Stromal cell of bone marrow (primary cell): Measurements from ENCODE around the gene NEK9.
"Not testable (repeated sequence)": the region's sequence is repeated elsewhere in the genome, so short reads cannot be mapped to it uniquely, and the experiment has no call there.

Experiments used
- DNase-seq: peaks from one replicate; pipeline ENCODE4 v3.0.0-alpha.2; 2012; ENCODE audit warnings: low read depth

NEK9 gene

DNA sequence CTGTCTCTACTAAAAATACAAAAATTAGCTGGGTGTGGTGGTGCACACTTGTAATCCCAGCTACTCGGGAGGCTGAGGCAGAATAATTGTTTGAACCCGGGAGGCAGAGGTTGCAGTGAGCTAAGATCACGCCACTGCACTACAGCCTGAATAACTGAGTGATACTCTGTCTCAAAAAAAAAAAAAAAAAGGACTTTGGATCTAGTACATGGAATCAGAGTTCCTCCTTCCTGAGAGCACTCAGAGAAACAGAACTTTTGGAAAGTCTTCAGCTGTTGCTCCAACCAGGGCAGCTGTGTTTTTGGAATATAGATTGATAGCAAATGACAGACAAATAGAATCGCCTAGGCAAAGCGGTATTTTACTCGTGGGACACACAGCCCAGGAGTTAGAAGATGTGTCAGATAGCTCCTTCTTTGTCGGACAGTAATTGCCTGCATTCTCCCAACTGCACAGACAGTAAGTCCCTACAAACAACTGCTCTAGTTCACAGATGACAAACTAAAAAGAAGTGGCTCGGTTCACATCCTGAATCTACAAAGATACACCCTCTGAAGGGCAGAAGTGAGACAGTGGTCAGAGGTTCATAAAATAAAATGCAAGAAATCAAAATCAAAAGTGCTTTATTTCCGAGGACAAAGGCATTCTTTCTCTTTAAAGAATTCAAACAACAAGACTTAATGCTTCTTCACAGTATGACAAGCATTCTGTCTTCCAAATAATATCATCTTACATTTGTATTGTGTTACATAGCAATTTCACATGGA lies 17.1 kb upstream of the NEK9 start:
- no peak for DNase-seq

DNA sequence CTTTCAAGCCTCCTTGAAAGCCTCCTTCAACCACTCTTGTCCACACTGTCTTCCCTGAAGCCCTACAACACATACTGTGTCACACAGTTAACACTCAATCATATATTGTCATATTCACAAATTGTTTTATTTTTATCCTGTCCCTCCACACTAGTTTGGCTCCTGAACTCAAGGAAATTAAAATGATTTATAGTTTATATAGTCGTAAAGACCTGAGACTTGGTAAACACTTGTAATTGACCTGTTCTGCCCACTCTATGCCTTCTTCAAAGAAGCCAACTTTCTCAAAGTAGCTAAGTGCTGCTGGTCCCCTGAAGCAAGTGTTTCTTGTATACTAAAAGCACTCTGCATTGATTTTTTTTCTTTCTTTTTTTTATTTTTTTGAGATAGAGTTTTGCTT lies 15.6 kb upstream of the NEK9 start:
- DNase-seq: no peak

DNA sequence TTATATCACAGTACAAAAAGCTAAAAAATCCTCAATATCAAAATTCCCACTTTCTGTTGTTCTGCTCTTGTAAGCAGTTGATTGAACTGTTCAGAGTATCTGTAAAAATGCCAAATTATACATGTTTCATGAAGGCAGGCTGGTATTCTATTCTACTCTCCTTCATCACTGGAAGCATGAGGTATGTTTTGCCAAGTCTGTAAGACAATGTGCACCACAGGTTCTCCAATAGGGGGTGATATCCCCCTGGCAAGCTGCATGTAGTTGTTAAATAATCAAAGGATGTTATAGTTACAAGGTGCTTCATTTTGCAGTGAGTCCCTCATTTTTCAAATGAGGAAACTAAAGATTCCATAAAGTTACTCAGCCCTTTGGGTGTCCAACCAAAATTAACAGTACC lies 15.1 kb upstream of the NEK9 start:
- no peak for DNase-seq

DNA sequence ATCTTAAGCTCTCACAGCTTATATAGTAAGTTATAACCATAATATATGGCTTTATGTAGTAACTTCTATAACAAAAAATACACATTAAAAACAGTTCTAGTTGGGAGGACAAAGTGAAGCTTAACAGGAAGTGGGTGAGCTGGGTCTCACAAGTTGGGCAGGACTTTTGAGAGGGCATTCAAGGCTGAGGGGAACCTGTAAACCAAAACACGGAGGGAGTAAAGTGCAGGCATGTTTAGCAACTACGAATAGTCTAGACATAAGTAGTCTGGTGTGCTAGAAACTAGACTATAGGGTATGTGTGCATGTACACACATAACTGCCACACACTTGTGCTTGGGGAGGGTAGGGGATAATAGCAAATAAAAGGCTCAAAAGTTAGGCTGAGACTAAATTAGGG lies 14.2 kb upstream of the NEK9 start:
- no peak for DNase-seq

DNA sequence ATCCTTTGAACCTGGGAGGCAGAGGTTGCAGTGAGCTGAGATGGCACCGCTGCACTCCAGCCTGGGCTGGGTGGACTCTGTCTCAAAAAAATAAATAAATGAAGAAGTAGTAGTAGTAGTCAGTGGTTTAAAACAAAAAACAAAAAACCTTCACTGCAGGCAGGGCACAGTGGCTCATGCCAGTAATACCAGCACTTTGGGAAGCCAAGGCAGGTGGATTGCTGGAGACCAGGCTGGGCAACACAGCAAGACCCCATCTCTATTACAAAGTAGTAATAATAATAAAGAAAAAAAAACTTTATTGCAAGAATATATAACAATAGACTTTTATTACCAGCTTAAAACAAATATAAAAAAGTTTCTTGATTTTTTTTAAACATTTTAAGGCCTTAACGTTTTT lies 13.8 kb upstream of the NEK9 start:
- DNase-seq: no peak

DNA sequence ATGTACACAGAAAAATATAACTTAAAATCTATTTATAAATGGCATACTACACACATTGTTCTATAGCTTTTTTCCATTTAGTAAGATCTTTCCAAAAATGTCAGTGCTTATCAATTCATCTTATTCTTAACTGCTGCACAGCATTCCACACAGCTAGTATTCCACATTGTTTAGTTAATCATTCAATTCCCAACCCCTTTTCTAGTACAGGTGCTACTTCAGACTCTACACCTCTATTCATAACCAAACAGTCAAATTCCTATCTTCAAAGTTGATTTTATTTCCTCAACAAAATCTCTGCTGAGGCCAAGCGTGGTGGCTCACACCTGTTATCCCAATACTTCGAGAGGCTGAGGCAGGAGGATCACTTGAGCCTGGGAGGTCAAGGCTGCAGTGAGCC lies 12.3 kb upstream of the NEK9 start:
- DNase-seq: no peak

DNA sequence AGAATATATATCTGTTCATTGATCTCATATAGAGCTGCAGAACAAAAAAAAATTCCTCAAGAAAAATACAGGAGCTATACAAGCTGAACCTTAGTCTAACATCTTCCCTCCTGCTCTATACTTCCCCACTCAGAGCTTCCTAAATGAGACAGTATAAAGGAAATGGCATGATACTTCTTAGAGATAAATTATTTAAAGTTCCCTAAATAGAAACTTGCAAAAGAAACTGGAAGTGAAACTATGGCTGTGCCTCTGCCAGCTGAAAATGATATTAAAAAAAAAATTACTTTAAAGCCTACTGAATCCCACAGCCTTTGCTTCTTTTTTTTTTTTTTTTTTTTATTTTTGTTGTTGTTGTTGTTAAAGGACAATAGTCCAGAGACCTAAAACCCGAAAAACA lies 11.6 kb upstream of the NEK9 start:
- no peak for DNase-seq

DNA sequence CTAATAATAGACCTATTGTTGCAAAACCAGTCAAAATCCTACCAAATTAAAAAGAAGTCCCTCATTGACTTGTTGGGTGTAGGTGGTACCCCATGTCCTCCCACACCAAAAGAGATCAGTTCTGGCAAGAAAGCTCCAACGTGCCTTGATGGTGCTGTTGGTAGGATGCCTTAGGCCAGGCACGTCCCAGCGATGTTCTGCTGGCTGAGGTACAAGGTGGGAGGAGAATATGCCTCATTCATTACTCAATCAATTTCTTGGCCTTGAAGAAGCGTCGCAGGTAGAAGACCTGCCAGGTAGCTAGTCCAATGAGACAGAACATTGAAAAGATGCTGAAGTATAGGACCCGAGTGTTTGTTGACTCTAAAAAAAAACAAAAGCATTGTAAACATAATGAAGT lies 7.8 kb upstream of the NEK9 start:
- no peak for DNase-seq

DNA sequence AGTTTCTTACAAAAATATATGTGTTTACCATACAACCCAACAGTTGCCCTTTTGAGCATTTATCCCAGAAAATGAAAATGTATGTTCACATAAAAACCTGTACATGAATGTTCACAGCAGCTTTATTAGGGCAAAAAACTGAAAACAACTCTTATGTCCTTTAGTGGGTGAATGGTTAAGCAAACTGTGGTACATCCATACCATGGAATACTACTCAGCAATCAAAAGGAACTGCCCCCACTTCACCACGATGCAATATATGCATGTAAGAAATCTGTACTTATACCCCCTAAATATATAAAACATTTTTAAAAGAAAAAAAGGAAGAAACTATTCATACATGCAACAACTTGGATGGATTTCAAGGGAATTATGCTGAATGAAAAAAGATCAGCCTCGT lies 6.7 kb upstream of the NEK9 start:
- no peak for DNase-seq

DNA sequence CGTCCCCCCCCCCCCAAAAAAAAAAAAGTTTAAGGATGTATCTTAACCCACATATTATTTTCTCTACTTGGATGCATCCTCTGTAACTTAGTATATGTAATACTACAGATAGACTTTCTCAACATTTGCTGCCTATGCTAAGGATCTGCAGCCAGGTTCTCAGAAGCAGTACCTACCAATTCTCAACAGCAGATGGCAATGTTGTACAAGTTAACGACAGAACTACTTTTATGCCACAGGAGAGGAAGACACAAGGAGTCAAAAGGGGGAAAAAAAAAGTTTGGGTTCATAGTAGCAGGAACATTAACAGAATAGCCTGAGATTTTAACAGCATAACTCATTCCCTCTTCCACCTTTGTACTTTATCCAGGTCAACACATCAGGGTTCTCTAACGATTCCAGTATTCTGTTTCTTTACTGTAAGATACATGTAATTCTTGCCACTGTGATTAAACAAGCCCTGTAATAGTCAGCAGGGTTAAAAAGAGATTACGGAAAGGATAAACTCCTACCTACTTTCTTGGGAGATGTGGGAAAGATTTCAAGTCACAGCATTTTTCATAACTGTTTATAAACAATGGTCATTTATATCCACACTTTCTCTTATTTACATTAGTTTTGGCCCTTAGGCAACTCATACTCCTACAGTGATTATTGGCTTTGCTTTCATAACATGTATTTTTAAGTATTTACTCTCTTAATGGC lies 5.7 kb upstream of the NEK9 start:
- peak; percentile 50 for DNase-seq

DNA sequence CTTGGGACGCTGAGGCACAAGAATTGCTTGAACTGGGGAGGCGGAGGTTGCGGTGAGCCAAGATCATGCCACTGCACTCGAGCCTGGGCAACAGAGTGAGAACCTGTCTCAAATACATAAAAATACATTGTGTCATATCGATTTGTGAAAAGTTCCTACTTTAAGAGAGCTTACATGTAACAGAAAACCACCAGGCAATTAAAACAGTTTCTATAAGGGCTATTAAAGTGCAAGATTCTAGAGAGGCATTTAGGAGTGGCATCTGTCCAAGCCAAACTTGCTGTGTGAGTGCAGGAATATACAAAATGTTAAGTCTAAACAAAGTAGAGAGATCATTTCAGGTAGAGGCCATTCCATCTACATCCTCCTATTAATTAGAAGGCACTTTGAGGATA lies 1.7 kb upstream of the NEK9 start:
- DNase-seq: no peak

DNA sequence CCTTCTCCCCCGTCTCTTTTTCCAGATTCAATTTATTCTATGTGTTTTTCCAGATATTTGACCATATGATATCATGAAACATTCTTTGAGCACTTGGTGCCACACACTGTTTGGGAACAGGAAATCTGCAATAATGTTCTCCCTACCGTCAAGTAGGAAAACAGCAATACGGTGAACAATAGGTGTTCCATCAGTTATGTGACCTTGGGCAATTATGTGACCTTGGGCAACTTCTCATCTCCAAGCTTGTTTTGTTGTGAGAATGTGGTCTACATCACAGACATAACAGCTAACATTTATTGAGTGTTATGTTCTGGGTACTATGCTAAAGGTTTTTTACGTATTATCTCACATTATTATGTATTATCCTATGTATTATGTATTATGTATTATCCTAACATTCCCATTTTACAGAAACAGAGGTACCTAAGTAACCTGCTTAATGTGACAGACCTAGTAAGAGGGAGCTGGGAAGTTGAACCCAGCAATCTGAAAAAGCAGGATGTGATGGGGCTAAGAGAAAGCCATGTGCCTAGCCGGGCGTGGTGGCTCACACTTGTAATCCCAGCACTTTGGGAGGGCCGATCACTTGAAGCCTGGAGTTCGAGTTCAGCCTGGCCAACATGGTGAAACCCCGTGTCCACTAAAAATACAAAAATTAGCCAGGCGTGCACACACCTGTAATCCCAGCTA lies 1.2 kb upstream of the NEK9 start:
- DNase-seq: no peak

DNA sequence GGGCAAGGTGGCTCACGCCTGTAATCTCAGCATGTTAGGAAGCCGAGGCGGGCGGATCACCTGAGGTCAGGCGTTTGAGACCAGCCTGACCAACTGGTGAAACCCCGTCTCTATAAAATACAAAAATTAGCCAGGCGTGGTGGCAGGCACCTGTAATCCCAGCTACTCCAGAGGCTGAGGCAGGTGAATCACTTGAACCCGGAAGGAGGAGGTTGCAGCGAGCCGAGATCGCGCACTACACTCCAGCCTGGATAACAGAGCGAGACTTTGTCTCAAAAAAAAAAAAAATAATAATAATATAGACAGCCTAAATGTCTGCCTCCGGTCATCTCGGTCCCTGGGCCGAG lies 599 bp upstream of the NEK9 start:
- not testable (repeated sequence) for DNase-seq

DNA sequence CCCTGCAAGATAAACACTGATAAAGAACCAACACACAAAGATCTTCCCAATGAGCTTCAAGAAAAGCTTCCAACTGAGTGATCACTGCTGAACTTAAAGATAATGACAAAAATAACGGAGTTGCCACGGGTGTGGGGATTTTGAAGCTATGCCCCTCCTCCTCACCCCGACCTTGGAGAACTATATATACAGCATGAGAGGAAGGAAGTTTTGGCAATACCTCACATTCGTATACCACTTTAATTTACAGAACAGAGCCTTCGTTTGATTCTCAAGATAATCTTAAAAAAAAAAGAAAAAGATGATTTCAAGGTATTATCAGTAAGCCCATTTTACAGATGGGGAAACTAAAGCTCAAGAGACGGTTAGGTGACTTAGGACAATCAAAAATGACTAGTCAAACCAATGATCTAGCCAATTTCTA lies 715 bp downstream of the NEK9 start:
- no peak for DNase-seq

DNA sequence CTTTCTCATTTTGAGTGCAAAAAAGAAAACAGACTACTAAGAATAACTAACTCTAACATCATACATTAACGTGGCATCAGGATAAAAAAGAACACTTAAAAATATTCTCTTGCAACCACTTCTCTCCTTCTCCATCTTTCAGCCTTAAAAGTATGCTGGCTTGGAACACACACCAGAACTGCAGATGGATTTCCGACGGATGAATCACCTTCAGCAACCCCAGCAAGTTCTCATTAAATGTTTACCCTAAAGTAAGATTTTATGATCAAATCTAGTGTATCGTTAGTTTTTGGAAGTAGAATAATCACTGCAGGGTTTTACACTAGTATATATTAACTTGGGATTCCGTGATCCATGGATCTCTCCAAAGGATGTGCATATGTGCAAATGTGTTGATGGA lies 1.2 kb downstream of the NEK9 start:
- peak; percentile 25 for DNase-seq

DNA sequence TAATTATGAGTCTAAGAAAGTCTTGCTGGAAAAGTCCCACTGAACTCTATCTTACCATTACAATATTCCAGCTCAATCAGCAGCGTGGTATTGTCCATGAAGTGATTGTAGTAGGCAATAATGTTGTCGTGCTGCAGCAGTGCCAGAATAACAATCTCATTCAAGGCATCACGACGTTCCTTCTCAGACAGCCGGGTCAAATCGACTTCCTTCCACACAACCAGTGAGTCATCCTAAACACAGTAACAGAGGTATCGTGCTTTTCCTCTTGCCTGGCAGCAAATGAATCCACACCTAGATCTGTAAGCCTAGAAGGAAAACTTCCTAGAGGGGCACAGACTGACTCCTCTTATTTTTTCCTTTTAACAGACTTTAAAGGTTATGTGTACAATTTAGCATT lies 2.9 kb downstream of the NEK9 start:
- peak; percentile 26 for DNase-seq

DNA sequence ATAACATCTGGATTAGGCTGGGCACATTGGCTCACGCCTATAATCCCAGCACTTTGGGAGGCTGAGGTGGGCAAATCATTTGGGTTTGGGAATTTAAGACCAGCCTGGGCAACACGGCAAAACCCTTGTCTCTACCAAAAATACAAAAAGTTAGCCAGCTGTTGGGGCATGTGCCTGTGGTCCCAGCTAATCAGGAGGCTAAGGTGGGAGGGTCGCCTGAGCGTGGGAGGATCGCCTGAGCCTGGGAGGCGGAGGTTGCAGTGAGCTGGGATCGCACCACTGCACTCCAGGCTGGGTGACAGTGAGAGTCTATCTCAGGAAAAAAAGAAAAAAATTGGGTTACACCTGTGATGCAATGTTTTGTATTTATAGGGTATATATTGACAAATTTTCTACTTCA lies 5.3 kb downstream of the NEK9 start:
- no peak for DNase-seq

DNA sequence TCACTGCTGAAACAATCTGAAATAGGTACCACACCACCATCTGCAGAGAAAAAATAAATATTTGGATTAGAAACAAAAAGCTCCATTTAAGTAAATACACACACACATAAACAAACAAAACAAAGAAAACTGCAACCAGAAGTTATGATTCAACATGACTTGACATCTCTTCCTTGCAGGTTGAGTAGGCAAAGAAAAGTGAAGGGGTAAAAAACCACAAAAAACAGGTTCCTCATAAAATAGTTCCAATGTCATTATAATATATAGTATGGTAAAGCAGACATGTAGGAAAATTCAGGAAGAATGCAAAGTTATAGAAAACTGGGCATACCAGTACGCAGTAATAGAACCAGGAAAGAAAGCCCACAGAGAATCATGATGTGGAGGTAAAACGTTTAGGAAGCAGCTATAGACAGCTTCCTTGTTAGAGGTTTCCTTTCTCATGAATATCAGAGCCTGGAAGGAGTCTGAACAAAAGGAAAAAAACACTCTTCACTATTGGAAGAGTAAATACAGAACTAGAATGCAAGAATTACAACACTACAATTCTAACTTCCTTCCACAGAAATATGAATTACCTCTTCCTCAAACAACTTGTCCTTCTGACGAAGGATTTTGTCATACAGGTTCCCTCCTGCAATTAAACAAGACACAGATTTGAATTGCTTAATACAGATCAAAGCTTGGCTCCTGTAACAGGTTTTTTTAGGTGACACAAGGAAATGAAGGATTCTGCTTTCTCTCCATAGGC lies 6.1 kb downstream of the NEK9 start:
- DNase-seq: no peak

DNA sequence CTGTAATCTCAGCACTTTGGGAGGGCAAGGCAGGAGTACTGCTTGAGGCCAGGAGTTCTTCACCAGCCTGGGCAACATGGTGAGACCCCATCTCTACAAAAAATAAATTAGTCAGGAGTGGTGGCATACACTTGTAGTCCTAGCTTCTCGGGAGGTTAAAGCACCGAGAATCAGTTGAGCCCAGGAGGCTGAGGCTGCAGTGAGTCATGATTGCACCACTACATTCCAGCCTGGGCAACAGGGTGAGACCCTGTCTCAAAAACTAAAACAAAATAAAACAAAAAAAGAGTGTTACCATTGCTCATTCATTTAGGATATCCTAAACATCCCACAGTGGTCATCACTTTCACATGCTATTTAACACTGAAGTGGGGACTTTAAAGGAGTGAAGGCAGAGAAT lies 7.8 kb downstream of the NEK9 start:
- no peak for DNase-seq

DNA sequence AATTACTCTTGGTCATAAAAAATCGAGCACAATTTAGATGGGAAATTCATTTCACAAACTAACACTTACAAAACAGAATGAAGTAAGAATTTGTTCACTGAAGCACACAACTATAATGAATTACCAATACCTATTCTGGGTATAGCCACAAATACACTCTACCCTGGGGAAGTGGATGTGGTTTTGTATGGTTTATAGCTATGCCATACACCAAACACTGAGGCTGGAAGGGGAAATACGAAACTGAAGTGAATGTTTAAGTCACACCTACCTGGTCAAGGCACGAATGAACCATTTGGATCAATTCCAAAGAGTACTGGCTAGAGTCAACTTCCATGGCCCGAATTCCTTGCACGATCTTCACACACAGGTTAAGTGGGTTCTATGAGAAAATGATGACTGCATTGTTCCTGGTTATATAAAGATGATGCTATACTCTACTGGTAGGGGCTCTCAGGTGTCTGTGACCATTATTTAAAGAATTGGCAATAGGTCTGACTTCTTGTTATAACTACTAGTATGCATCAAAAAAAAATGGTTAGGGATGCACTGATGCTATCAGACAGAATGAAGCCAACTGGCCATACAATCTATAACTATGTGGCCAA lies 12.8 kb downstream of the NEK9 start:
- no peak for DNase-seq

DNA sequence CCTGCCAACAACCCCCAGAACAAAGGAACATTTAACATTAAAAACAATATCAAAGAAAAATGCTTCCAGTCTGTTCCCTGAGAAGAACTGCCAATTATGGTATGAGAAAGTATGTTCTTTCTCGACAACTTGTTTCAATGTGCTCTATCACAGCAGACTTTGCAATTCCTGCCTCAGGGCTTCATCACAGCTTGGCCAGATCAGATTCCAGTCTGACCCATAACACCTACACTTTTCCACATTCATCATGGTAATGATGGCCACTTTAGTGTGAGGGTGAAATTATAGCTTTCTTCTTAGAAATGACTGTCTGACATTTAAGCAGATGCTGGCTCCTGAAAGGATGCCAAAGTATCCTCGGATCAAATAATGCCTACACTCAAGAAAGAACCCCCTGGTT lies 17.0 kb downstream of the NEK9 start:
- DNase-seq: no peak

DNA sequence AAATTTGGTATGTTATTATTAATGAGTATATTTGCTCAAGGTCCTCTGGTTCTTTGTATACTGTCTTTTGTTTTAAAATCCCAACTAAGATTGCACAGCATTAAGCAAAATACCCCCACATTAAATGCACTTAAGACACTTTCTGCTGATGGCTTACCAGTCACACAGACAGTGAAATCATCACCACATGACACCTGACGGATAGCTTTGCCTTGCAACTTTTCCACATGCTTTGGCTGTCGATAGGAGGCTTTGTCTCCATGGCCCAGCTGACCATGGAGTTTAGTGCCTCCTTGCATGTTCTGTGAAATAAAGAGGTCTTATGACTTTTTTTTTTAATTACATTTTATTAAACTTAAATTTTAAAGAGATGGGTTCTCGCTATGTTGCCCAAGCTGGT lies 19.7 kb downstream of the NEK9 start:
- no peak for DNase-seq
